Stimulated activated effector memory CD8-positive, alpha-beta T cell treated with anti-CD3 and anti-CD28 coated beads, Interleukin-12 subunit alpha, Interleukin-12 subunit beta, amount 100 ng/mL, for 72 hours (primary cell): ENCODE results near the gene ZNF618.
A peak's percentile ranks its signal among the peaks of the same experiment; 100 is the strongest.

Source experiments
- ATAC-seq: fragments of 150-1000 bp; cut with Tn5 transposase; 2 replicates; pipeline ENCODE4 v1.10.0; 2021
- DNase-seq, 2 donors: peaks; one replicate each; pipeline ENCODE4 v3.0.0; 2021 to 2022; ENCODE audit warnings: low spot score in 2 of 2
- H3K27ac Mint-ChIP-seq: one replicate; pipeline ENCODE4 v1.8.0; 2022; ENCODE audit warnings: mild to moderate bottlenecking, mixed read lengths
- H3K36me3 Mint-ChIP-seq: one replicate; pipeline ENCODE4 v1.8.0; 2022; ENCODE audit warnings: mild to moderate bottlenecking, mixed read lengths
- H3K4me1 Mint-ChIP-seq: one replicate; pipeline ENCODE4 v1.8.0; 2022; ENCODE audit warnings: mixed read lengths
- H3K4me3 Mint-ChIP-seq: one replicate; pipeline ENCODE4 v1.8.0; 2022; ENCODE audit warnings: mild to moderate bottlenecking, mixed read lengths
- H3K9me3 Mint-ChIP-seq: one replicate; pipeline ENCODE4 v1.8.0; 2022; ENCODE audit warnings: mixed read lengths

ZNF618 gene

GRCh38 chr9:113876151-113876992 lies at the start of gene ZNF618:
TSS of gene ZNF618 (plus strand) at chr9:113876309. CDS start at chr9:113876381, 72 bp downstream.
- H3K4me1 Mint-ChIP-seq: peaks cover 7% of the 10 kb centered on the region
- H3K9me3 Mint-ChIP-seq: no peaks in the 10 kb centered on the region
- no peaks in the 10 kb centered on the region for H3K36me3 Mint-ChIP-seq
- DNase-seq (peak; percentile 10 to 64), ATAC-seq (peak; percentile 73)
- peak within 1 kb of the TSS; percentile 58 for H3K27ac Mint-ChIP-seq
- H3K4me3 Mint-ChIP-seq: peak within 1 kb of the TSS; percentile 88

DNA sequence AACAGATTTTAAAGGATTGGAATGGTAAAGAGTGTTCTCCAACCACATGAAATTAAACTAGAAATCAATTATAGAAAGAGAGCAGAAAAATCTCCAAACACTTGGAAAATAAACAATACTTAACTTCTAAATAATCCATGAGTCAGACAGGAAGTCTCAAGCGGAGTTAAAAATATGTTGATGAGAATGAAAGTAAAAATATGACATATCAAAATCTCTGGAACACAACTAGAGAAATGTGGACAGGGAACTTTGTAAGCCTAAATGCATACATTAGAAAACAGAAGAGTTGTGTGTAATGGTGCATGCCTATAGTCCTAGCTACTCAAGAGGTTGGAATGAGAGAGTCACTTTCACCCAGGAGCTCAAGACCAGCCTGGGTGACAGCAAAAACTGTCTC lies 47.9 kb upstream of the ZNF618 start:
- H3K9me3 Mint-ChIP-seq: peaks cover 11% of the 10 kb centered on the region
- H3K36me3 Mint-ChIP-seq: no peaks in the 10 kb centered on the region
- no peak overlapping the region for H3K4me3 Mint-ChIP-seq
- ATAC-seq (no peak), DNase-seq (no peak)
- H3K4me1 Mint-ChIP-seq: peaks cover 8% of the 10 kb centered on the region
- H3K27ac Mint-ChIP-seq: no peak overlapping the region

DNA sequence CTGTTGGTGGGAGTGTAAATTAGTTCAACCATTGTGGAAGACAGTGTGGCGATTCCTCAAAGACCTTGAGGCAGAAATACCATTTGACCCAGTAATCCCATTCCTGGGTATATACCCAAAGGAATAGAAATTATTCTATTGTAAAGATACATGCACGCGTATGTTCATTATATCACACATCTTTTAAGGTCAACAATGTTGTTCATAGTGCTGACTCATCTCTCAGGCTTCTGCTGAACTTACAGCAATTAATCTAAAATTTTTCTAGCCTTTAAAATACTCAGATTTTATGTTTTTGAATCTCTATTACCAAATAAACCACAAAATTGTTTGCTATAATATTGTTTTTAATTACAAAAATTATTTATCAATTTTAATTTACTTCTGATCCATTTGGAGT lies 38.8 kb upstream of the ZNF618 start:
- Mint-ChIP-seq H3K4me1 (no peaks in the 10 kb centered on the region), H3K27ac (no peak overlapping the region), H3K36me3 (no peaks in the 10 kb centered on the region), H3K9me3 (peaks cover 5% of the 10 kb centered on the region), H3K4me3 (no peak overlapping the region)
- ATAC-seq (no peak), DNase-seq (no peak)

GRCh38 chr9:113842086-113842485 lies 34.0 kb upstream of the ZNF618 start:
- H3K27ac Mint-ChIP-seq: no peak overlapping the region
- H3K4me1 Mint-ChIP-seq: no peaks in the 10 kb centered on the region
- DNase-seq (no peak), ATAC-seq (no peak)
- H3K4me3 Mint-ChIP-seq: no peak overlapping the region
- peaks cover 7% of the 10 kb centered on the region for H3K9me3 Mint-ChIP-seq
- H3K36me3 Mint-ChIP-seq: no peaks in the 10 kb centered on the region

DNA sequence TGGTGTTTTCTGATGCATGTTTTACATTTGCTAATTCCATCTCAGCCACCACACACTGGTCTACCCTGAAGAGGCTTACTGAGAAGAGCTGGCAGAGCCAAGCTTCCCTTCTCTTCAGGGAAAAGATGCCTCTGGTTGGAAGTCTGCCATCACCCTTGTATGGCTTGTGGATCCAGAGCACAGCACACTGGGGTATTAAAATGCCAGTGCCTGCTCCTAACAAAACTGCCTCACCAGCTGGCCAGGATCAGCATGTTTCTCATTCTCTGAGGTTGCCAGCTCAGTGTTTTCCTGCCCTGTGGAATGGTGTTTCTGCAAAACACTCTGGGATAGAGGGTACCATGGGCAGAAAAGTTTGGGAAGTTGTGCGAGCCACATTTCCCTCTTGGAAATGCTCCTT lies 31.6 kb upstream of the ZNF618 start:
- H3K36me3 Mint-ChIP-seq: no peaks in the 10 kb centered on the region
- no peak for DNase-seq
- no peak overlapping the region for H3K4me3 Mint-ChIP-seq
- peaks cover 8% of the 10 kb centered on the region for H3K9me3 Mint-ChIP-seq
- H3K27ac Mint-ChIP-seq: no peak overlapping the region
- no peak for ATAC-seq
- H3K4me1 Mint-ChIP-seq: no peaks in the 10 kb centered on the region

DNA sequence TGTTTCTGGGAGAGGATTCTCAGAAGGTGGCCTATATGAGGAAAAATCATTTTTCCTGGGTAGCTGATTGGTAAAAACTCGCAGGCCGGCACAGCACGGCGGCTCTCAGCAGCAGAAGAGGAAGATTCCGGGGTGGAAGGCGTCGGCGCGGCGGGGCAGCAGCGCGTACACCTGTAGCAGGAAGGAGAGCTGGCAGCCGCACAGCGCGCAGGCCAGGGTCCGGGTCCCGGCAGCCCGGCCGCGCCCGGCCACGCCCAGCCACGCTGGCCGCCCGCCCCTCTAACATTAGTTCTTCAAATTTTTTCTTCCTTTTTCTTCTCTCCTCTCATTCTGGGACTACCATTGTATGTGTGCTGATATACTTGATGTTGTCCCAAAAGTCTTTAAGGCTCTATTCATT lies 24.8 kb upstream of the ZNF618 start:
- Mint-ChIP-seq H3K9me3 (peaks cover 13% of the 10 kb centered on the region), H3K4me1 (no peaks in the 10 kb centered on the region), H3K27ac (no peak overlapping the region), H3K36me3 (no peaks in the 10 kb centered on the region), H3K4me3 (no peak overlapping the region)
- ATAC-seq: no peak
- DNase-seq: no peak

GRCh38 chr9:113851873-113852272 lies 24.2 kb upstream of the ZNF618 start:
- Mint-ChIP-seq H3K4me3 (no peak overlapping the region), H3K36me3 (no peaks in the 10 kb centered on the region), H3K9me3 (peaks cover 12% of the 10 kb centered on the region), H3K27ac (no peak overlapping the region), H3K4me1 (no peaks in the 10 kb centered on the region)
- no peak for DNase-seq
- ATAC-seq: no peak

GRCh38 chr9:113853333-113853732 lies 22.8 kb upstream of the ZNF618 start:
- H3K27ac Mint-ChIP-seq: no peak overlapping the region
- H3K9me3 Mint-ChIP-seq: peaks cover 9% of the 10 kb centered on the region
- DNase-seq (no peak), ATAC-seq (no peak)
- no peak overlapping the region for H3K4me3 Mint-ChIP-seq
- no peaks in the 10 kb centered on the region for H3K36me3 Mint-ChIP-seq
- H3K4me1 Mint-ChIP-seq: no peaks in the 10 kb centered on the region

GRCh38 chr9:113854310-113854709 lies 21.8 kb upstream of the ZNF618 start:
- ATAC-seq: no peak
- no peak for DNase-seq
- Mint-ChIP-seq H3K27ac (no peak overlapping the region), H3K9me3 (peaks cover 9% of the 10 kb centered on the region), H3K4me1 (no peaks in the 10 kb centered on the region), H3K36me3 (no peaks in the 10 kb centered on the region), H3K4me3 (no peak overlapping the region)

- Mint-ChIP-seq H3K27ac (no peak overlapping the region), H3K4me3 (no peak overlapping the region), H3K36me3 (no peaks in the 10 kb centered on the region), H3K4me1 (no peaks in the 10 kb centered on the region), H3K9me3 (no peaks in the 10 kb centered on the region)
- ATAC-seq: peak; percentile 85
- DNase-seq: no peak
These were observed 18.2 kb upstream of the ZNF618 start for GRCh38 chr9:113857875-113858274.

- Mint-ChIP-seq H3K4me3 (no peak overlapping the region), H3K4me1 (no peaks in the 10 kb centered on the region), H3K36me3 (no peaks in the 10 kb centered on the region), H3K27ac (no peak overlapping the region), H3K9me3 (no peaks in the 10 kb centered on the region)
- no peak for DNase-seq
- no peak for ATAC-seq
These were observed 17.8 kb upstream of the ZNF618 start for GRCh38 chr9:113858282-113858681.

- Mint-ChIP-seq H3K4me1 (no peaks in the 10 kb centered on the region), H3K4me3 (no peak overlapping the region), H3K27ac (no peak overlapping the region), H3K36me3 (no peaks in the 10 kb centered on the region), H3K9me3 (no peaks in the 10 kb centered on the region)
- DNase-seq (no peak), ATAC-seq (no peak)
These were observed 12.8 kb upstream of the ZNF618 start for GRCh38 chr9:113863345-113863744.

DNA sequence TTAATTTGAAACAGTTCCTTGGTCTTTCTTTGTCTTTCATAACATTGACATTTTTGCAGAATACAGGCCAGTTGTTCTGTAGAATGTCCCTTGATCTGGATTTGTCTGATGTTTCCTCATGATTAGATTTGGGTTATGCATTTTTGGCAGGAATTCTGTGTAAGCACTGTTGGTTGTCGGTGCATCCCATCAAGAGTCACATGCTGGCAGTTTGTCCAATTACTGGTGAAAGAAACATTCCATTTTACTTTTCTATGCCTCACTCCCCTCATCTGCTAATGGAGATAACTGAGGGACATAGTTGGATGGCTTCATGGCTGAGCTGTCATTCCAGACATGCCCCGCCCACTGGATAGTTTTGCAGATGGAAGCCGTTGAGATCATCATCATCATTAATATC lies 7.6 kb upstream of the ZNF618 start:
- DNase-seq (no peak), ATAC-seq (no peak)
- Mint-ChIP-seq H3K4me1 (no peaks in the 10 kb centered on the region), H3K36me3 (no peaks in the 10 kb centered on the region), H3K9me3 (no peaks in the 10 kb centered on the region), H3K4me3 (no peak overlapping the region), H3K27ac (no peak overlapping the region)

- Mint-ChIP-seq H3K36me3 (no peaks in the 10 kb centered on the region), H3K4me3 (no peak overlapping the region), H3K4me1 (peaks cover 7% of the 10 kb centered on the region), H3K9me3 (no peaks in the 10 kb centered on the region), H3K27ac (no peak overlapping the region)
- peak; percentile 48 for ATAC-seq
- no peak for DNase-seq
These were observed 3.5 kb upstream of the ZNF618 start for GRCh38 chr9:113872485-113873143.

- Mint-ChIP-seq H3K27ac (no peak overlapping the region), H3K36me3 (no peaks in the 10 kb centered on the region), H3K4me1 (peaks cover 7% of the 10 kb centered on the region), H3K4me3 (no peak overlapping the region), H3K9me3 (no peaks in the 10 kb centered on the region)
- ATAC-seq (no peak), DNase-seq (no peak)
These were observed 2.7 kb upstream of the ZNF618 start for GRCh38 chr9:113873446-113873845.

- Mint-ChIP-seq H3K36me3 (no peaks in the 10 kb centered on the region), H3K4me1 (peaks cover 7% of the 10 kb centered on the region), H3K4me3 (no peak overlapping the region), H3K9me3 (no peaks in the 10 kb centered on the region), H3K27ac (no peak overlapping the region)
- DNase-seq (no peak), ATAC-seq (no peak)
These were observed 2.2 kb upstream of the ZNF618 start for GRCh38 chr9:113873926-113874325.
